Chondrocyte (in vitro differentiated cells): ENCODE measurements around the gene THRB. TPM values are rescaled to one million over a fixed set of nuclear protein-coding genes. Genes with fewer than 3 reads are reported as not detected.

Experiments
- DNase-seq: peaks from one replicate; pipeline ENCODE4 v3.0.0; 2021; ENCODE audit warnings: mixed read lengths, low spot score
- H3K27ac Mint-ChIP-seq: one replicate; pipeline ENCODE4 v1.8.0; 2021; ENCODE audit warnings: mild to moderate bottlenecking, moderate library complexity, mixed read lengths; ENCODE audit not compliant: unreplicated experiment
- H3K27me3 Mint-ChIP-seq: 2 replicates; pipeline ENCODE4 v1.8.0; 2021; ENCODE audit warnings: low read depth, mixed read lengths
- H3K36me3 Mint-ChIP-seq: 2 replicates; pipeline ENCODE4 v1.8.0; 2021; ENCODE audit warnings: low read depth, mixed read lengths
- H3K4me1 Mint-ChIP-seq: 2 replicates; pipeline ENCODE4 v1.8.0; 2021; ENCODE audit warnings: low read depth, mild to moderate bottlenecking, mixed read lengths
- H3K4me3 Mint-ChIP-seq: one replicate; pipeline ENCODE4 v1.8.0; 2021; ENCODE audit warnings: mild to moderate bottlenecking, moderate library complexity, mixed read lengths; ENCODE audit not compliant: unreplicated experiment
- H3K9me3 Mint-ChIP-seq: 2 replicates; pipeline ENCODE4 v1.8.0; 2021; ENCODE audit warnings: low read depth, mixed read lengths
- total RNA-seq: library from RNA; stranded (reverse); gene quantifications from 3 replicates; pipeline ENCODE4 v1.2.1, GENCODE V29; 2021
- TF ChIP-seq, protein P1 (sequence below): fragments of 200-600 bp; sonication (generic); IDR thresholded peaks from 2 replicates; pipeline ENCODE4 v1.5.0; 2021; ENCODE audit warnings: antibody characterized with exemption, mild to moderate bottlenecking, moderate library complexity

THRB gene
- total RNA-seq, 1 donor from 2014 or later = 3.8 TPM

DNA sequence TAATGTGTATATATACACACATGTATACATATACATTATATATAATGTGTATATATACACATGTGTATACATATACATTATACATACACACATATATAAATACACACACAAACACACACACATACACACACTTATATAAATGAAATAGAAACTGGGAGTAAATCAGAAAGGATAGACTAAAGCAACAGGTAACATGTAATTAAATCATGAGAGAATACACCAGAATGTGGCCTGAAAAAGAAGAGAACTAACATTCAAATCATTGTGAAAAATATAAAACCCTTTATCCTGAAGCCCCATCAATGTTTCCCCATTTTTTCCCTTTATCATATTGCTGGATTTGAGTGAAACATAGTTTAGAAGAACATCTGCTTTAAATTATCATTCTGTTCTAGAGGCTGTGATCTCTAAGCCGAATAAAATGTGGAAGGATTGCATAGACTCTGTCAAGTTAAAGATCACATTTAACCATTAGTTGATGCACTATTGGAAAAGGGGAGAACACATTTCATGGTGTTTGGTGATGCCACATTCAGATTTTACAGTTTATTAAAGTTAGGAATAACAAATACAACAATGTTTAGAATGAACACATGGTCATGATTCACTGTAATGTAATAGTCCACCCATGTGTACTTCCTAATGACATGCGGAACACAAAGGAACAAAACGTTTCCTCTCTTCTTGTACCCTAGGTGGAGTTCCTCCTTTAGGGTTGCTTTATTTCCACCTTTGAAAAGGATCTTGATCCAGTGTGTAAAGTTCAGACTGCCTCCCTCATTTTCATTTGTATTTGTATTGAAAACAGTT lies 12.5 kb upstream of the THRB start:
- Mint-ChIP-seq H3K36me3 (no peaks in the 10 kb centered on the region), H3K4me3 (no peak overlapping the region), H3K4me1 (peaks cover 18% of the 10 kb centered on the region), H3K9me3 (peaks cover 3% of the 10 kb centered on the region), H3K27me3 (no peaks in the 10 kb centered on the region), H3K27ac (no peak overlapping the region)
- TF ChIP-seq, protein P1, sequence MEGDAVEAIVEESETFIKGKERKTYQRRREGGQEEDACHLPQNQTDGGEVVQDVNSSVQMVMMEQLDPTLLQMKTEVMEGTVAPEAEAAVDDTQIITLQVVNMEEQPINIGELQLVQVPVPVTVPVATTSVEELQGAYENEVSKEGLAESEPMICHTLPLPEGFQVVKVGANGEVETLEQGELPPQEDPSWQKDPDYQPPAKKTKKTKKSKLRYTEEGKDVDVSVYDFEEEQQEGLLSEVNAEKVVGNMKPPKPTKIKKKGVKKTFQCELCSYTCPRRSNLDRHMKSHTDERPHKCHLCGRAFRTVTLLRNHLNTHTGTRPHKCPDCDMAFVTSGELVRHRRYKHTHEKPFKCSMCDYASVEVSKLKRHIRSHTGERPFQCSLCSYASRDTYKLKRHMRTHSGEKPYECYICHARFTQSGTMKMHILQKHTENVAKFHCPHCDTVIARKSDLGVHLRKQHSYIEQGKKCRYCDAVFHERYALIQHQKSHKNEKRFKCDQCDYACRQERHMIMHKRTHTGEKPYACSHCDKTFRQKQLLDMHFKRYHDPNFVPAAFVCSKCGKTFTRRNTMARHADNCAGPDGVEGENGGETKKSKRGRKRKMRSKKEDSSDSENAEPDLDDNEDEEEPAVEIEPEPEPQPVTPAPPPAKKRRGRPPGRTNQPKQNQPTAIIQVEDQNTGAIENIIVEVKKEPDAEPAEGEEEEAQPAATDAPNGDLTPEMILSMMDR = no peak
- no peak for DNase-seq

DNA sequence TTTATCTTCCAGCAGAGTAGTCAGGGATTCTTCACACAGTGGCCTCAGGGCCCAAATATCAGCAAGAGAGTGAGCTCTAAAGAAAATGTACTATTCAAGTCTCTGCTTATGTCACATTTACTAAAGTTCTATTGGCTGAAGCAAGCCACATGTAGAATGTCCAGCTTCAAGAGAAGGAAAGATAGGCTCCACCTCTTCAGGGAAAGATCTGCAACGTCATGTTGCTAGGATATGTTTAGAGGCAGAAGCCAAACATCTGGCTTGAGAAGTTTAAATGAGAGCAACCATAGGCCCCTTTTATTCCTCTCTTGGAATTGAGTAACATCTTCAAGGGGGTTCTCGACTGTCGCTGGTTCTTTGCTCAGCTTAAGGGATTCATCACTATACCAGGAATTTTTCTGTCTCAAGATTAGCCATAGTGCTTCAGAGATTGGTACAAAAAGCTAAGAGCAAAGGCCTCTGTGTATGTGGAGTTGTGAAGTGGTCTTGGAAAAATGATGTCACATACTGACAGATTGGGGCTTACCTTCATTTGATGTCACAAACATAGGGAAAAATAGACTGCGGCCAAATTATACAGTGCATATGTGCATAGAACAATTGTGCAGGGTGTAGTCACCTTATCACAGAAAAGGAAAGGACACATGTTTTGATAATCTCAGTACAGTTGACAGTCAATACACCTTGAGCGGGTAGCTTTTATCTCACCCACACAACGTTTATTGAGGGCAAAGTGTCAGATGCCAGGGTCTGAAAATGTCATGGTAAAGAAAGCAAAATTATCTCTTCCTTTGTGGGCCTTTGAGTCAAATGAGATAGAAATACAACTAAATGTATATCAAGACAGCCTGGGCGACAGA lies 11.3 kb upstream of the THRB start:
- Mint-ChIP-seq H3K27ac (no peak overlapping the region), H3K36me3 (no peaks in the 10 kb centered on the region), H3K4me3 (no peak overlapping the region), H3K27me3 (no peaks in the 10 kb centered on the region), H3K4me1 (peaks cover 18% of the 10 kb centered on the region), H3K9me3 (peaks cover 3% of the 10 kb centered on the region)
- TF ChIP-seq, protein P1 = no peak
- no peak for DNase-seq

DNA sequence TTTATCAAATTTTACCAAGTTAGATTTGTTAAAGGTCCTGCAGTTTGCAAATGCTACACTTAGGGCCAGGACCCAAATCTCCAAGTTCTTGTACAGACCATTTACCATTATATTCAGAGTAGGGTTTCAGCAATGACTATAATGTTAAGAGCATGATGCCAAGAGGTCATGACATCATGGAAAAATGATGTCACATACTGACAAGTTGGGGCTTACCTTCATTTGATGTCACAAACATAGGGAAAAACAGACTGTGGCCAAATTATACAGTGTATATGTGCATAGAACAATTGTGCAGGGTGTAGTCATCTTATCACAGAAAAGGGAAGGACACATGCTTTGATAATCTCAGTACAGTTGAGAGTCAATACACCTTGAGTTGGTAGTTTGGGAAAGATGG lies 10.1 kb upstream of the THRB start:
- Mint-ChIP-seq H3K27ac (no peak overlapping the region), H3K27me3 (no peaks in the 10 kb centered on the region), H3K4me1 (peaks cover 18% of the 10 kb centered on the region), H3K9me3 (peaks cover 3% of the 10 kb centered on the region), H3K4me3 (no peak overlapping the region), H3K36me3 (no peaks in the 10 kb centered on the region)
- DNase-seq = no peak
- TF ChIP-seq, protein P1 = no peak

DNA sequence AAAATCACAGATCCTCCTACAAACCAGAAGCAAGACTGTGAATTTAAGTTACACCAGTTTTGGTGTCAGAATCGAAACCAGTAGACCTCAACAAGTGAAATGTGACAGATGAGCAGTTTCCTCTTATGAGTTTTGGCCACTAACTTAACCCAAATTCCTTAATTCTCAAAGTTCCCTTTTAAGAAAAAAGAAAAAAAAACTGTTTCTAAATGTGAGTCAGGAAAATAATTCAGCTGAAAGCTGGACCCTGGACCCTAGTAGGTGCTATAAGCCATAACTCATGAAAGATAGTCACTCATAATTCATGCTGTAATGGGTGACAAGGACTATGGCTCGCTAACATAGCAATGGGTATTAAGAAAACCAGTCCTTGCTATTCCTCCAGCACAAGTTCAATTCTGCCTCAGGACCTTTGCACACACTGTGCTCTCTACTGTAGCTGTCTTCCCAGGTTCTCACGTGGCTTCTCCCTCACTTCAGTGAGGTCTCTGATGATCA lies 9.0 kb upstream of the THRB start:
- TF ChIP-seq, protein P1 = no peak
- peaks cover 3% of the 10 kb centered on the region for H3K9me3 Mint-ChIP-seq
- no peaks in the 10 kb centered on the region for H3K27me3 Mint-ChIP-seq
- H3K4me1 Mint-ChIP-seq = peaks cover 17% of the 10 kb centered on the region
- H3K36me3 Mint-ChIP-seq = no peaks in the 10 kb centered on the region
- DNase-seq = no peak
- no peak overlapping the region for H3K27ac Mint-ChIP-seq
- no peak overlapping the region for H3K4me3 Mint-ChIP-seq

DNA sequence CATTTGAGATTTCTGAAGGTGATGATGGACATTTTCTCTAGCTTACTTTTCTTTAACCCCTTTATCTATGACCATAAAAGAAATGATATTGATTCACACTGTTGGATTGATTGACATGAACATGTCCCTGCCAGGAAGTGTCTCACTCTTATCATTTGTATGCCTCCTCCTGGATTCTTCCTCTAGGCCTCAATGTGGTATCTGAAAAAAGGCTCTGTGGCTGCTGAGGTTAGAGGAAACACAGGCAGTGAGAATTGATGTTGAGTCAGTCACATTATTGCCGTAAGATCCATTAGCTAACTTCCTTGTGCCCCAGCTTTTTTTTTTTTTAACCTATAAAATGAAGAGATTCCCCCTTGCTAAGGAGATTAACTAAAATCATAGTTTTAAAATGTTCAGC lies 8.0 kb upstream of the THRB start:
- TF ChIP-seq, protein P1 = no peak
- no peak overlapping the region for H3K27ac Mint-ChIP-seq
- H3K4me1 Mint-ChIP-seq = peaks cover 7% of the 10 kb centered on the region
- H3K9me3 Mint-ChIP-seq = peaks cover 3% of the 10 kb centered on the region
- H3K36me3 Mint-ChIP-seq = no peaks in the 10 kb centered on the region
- no peaks in the 10 kb centered on the region for H3K27me3 Mint-ChIP-seq
- H3K4me3 Mint-ChIP-seq = no peak overlapping the region
- no peak for DNase-seq
